SU-DHL-6 (cell line): ENCODE data around the gene SELENOS.
A peak's percentile ranks its signal among the peaks of the same experiment; 100 is the strongest.

ENCODE experiments used
- H2AFZ ChIP-seq: fragments of 200-600 bp; sonication (generic); 2 replicates; pipeline ENCODE4 v1.6.1; 2014; ENCODE audit warnings: low read depth, mild to moderate bottlenecking, moderate library complexity, mixed read lengths, antibody characterized with exemption, low read length; ENCODE audit not compliant: severe bottlenecking
- H3F3A ChIP-seq: fragments of 200-600 bp; shearing (Covaris generic); 2 replicates; pipeline ENCODE4 v1.6.0; 2016; ENCODE audit warnings: antibody characterized with exemption, mild to moderate bottlenecking; ENCODE audit not compliant: insufficient read depth
- H3K27ac ChIP-seq: fragments of 200-600 bp; sonication (generic); 2 replicates; pipeline ENCODE4 v1.5.1; 2016; ENCODE audit warnings: low read depth, mild to moderate bottlenecking, low read length, moderate library complexity, mixed read lengths
- H3K27me3 ChIP-seq: fragments of 200-600 bp; sonication (generic), shearing (Covaris generic); 2 replicates; pipeline ENCODE4 v1.6.0; 2014; ENCODE audit warnings: mild to moderate bottlenecking, low read length
- H3K36me3 ChIP-seq: fragments of 200-600 bp; sonication (generic); 2 replicates; pipeline ENCODE4 v1.6.1; 2014; ENCODE audit warnings: mild to moderate bottlenecking, low read length, mixed read lengths
- H3K4me2 ChIP-seq: fragments of 300-600, 200-600 bp; shearing (Covaris generic), sonication (generic); 2 replicates; pipeline ENCODE4 v1.6.0; 2014; ENCODE audit warnings: low read length, low read depth, mild to moderate bottlenecking; ENCODE audit not compliant: poor library complexity, severe bottlenecking
- H3K4me3 ChIP-seq: fragments of 200-600 bp; sonication (generic); 2 replicates; pipeline ENCODE4 v1.5.1; 2014; ENCODE audit warnings: antibody characterized with exemption, low read length, mild to moderate bottlenecking, mixed read lengths; ENCODE audit not compliant: insufficient read depth, poor library complexity, severe bottlenecking
- H3K79me2 ChIP-seq: fragments of 200-600 bp; sonication (generic); 2 replicates; pipeline ENCODE4 v1.6.1; 2014; ENCODE audit warnings: mild to moderate bottlenecking, low read length, moderate library complexity; ENCODE audit not compliant: insufficient read depth
- H3K9ac ChIP-seq: fragments of 200-600 bp; sonication (generic); 2 replicates; pipeline ENCODE4 v1.7.0; 2014; ENCODE audit warnings: mild to moderate bottlenecking, low read length
- H3K9me2 ChIP-seq: fragments of 200-600 bp; sonication (generic); replicated peaks from 2 replicates; pipeline ENCODE4 v1.6.1; 2014; ENCODE audit warnings: low read length; ENCODE audit not compliant: insufficient read depth
- H3K9me3 ChIP-seq: fragments of 200-600 bp; sonication (generic); 2 replicates; pipeline ENCODE4 v1.6.1; 2014; ENCODE audit warnings: low read length, mixed read lengths; ENCODE audit not compliant: insufficient read depth
- H4K20me1 ChIP-seq: fragments of 200-600 bp; sonication (generic); 2 replicates; pipeline ENCODE4 v1.6.1; 2014; ENCODE audit warnings: low read depth, mild to moderate bottlenecking, antibody characterized with exemption, low read length, moderate library complexity, mixed read lengths
- EZH2phosphoT487 ChIP-seq: fragments of 200-600 bp; sonication (generic), shearing (Covaris generic); conservative IDR thresholded peaks from 2 replicates; pipeline ENCODE4 v1.6.1; 2018; ENCODE audit warnings: mild to moderate bottlenecking, antibody characterized with exemption, low read length, moderate library complexity, mixed read lengths
- TF ChIP-seq, protein P1 (sequence below): fragments of 200-600 bp; sonication (generic); IDR thresholded peaks from one replicate; pipeline ENCODE4 v1.5.1; 2017; ENCODE audit warnings: antibody characterized with exemption, mild to moderate bottlenecking, low read length, moderate library complexity; ENCODE audit not compliant: insufficient read depth, poor library complexity, severe bottlenecking

The SELENOS gene

GRCh38 chr15:101256757-101257156, 20.5 kb downstream of the SELENOS start:
- H3K27ac ChIP-seq: no peak overlapping the region
- no peak overlapping the region for H3K4me3 ChIP-seq
- H3K4me2 ChIP-seq: no peak overlapping the region
- no peak overlapping the region for H3K9ac ChIP-seq
- no peaks in the 10 kb centered on the region for H3K9me2 ChIP-seq
- no peak for TF ChIP-seq EZH2phosphoT487
- TF ChIP-seq, protein P1, sequence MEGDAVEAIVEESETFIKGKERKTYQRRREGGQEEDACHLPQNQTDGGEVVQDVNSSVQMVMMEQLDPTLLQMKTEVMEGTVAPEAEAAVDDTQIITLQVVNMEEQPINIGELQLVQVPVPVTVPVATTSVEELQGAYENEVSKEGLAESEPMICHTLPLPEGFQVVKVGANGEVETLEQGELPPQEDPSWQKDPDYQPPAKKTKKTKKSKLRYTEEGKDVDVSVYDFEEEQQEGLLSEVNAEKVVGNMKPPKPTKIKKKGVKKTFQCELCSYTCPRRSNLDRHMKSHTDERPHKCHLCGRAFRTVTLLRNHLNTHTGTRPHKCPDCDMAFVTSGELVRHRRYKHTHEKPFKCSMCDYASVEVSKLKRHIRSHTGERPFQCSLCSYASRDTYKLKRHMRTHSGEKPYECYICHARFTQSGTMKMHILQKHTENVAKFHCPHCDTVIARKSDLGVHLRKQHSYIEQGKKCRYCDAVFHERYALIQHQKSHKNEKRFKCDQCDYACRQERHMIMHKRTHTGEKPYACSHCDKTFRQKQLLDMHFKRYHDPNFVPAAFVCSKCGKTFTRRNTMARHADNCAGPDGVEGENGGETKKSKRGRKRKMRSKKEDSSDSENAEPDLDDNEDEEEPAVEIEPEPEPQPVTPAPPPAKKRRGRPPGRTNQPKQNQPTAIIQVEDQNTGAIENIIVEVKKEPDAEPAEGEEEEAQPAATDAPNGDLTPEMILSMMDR: peak; percentile 84
- no peaks in the 10 kb centered on the region for H3K9me3 ChIP-seq
- H3F3A ChIP-seq: peaks cover 11% of the 10 kb centered on the region
- no peaks in the 10 kb centered on the region for H3K27me3 ChIP-seq
- no peaks in the 10 kb centered on the region for H3K79me2 ChIP-seq
- H4K20me1 ChIP-seq: no peaks in the 10 kb centered on the region
- no peak overlapping the region for H2AFZ ChIP-seq
- H3K36me3 ChIP-seq: no peaks in the 10 kb centered on the region

- Histone ChIP-seq H3K4me3 (no peak overlapping the region), H3K27me3 (no peaks in the 10 kb centered on the region), H4K20me1 (no peaks in the 10 kb centered on the region), H3K9ac (no peak overlapping the region), H3K36me3 (no peaks in the 10 kb centered on the region), H3K27ac (no peak overlapping the region), H3K9me3 (no peaks in the 10 kb centered on the region), H3K9me2 (no peaks in the 10 kb centered on the region), H3F3A (peaks cover 11% of the 10 kb centered on the region), H3K4me2 (no peak overlapping the region), H2AFZ (no peak overlapping the region), H3K79me2 (peaks cover 2% of the 10 kb centered on the region)
- no peak for TF ChIP-seq EZH2phosphoT487
- TF ChIP-seq, protein P1: no peak
Observed at GRCh38 chr15:101255615-101256241, 21.6 kb downstream of the SELENOS start.

DNA sequence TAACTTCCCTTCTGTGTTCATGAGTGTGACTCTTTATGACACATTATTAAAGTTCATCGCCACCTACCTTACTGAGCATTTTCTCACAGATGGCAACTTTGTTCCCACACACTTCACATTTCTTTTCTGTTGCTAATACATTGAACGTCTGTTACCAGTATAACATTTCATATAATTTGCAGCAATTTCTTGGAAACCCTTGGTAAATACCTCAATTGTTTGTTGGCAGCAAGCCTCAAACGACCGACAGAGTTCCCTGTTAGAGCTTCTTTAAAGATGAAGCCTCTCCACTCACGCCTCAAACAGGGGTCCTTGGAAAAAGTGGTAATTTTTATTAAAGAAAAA, 22.3 kb downstream of the SELENOS start:
- peaks cover 11% of the 10 kb centered on the region for H3F3A ChIP-seq
- H3K4me3 ChIP-seq: no peak overlapping the region
- 0 out of 2 replicates have a peak, but pooled peaks cover 4% of the 10 kb centered on the region for H4K20me1 ChIP-seq
- no peak overlapping the region for H3K4me2 ChIP-seq
- no peaks in the 10 kb centered on the region for H3K27me3 ChIP-seq
- no peak overlapping the region for H3K27ac ChIP-seq
- H2AFZ ChIP-seq: no peak overlapping the region
- peaks cover 9% of the 10 kb centered on the region for H3K79me2 ChIP-seq
- no peaks in the 10 kb centered on the region for H3K36me3 ChIP-seq
- TF ChIP-seq, protein P1: no peak
- TF ChIP-seq EZH2phosphoT487: no peak
- H3K9me3 ChIP-seq: no peaks in the 10 kb centered on the region
- no peaks in the 10 kb centered on the region for H3K9me2 ChIP-seq
- no peak overlapping the region for H3K9ac ChIP-seq
